ENCODE results near the gene CCR5. TPM values are rescaled to one million over a fixed set of nuclear protein-coding genes. Genes with fewer than 3 reads are reported as not detected.

Gene CCR5
- total RNA-seq, 1 donor from 2014 or later, result not detected

GRCh38 chr3:46420931-46421330 is 50.2 kb downstream of the CCR5 start:
- Mint-ChIP-seq H3K27ac (no peak overlapping the region), H3K4me3 (no peak overlapping the region), H3K9me3 (no peaks in the 10 kb centered on the region), H3K36me3 (no peaks in the 10 kb centered on the region), H3K27me3 (ENCODE audit: insufficient read depth, low read depth) (peaks cover 5% of the 10 kb centered on the region), H3K4me1 (peaks cover 4% of the 10 kb centered on the region)
- TF ChIP-seq EZH2phosphoT487 (IDR thresholded peaks at IDR 0.05) (no peak), CTCF (IDR thresholded peaks at IDR 0.05) (no peak), EZH2 (IDR thresholded peaks at IDR 0.05) (no peak)
- Histone ChIP-seq H2AFZ (replicated peaks) (no peak overlapping the region), H3K4me2 (no peak overlapping the region), H4K20me1 (ENCODE audit: low read depth) (no peaks in the 10 kb centered on the region), H3K36me3 (no peaks in the 10 kb centered on the region), H3K9me3 (ENCODE audit: low read depth) (no peaks in the 10 kb centered on the region), H3K79me2 (ENCODE audit: low read depth) (no peaks in the 10 kb centered on the region), H3K4me3 (no peak overlapping the region), H3K4me1 (no peaks in the 10 kb centered on the region), H3F3A (ENCODE audit: low read depth) (no peaks in the 10 kb centered on the region), H3K9ac (no peak overlapping the region), H3K27me3 (no peaks in the 10 kb centered on the region), H3K27ac (no peak overlapping the region)
- DNase-seq (ENCODE audit: low spot score), result no peak

GRCh38 chr3:46422617-46423016 is 51.9 kb downstream of the CCR5 start:
- Mint-ChIP-seq H3K36me3 (no peaks in the 10 kb centered on the region), H3K27ac (no peak overlapping the region), H3K4me3 (no peak overlapping the region), H3K27me3 (ENCODE audit: insufficient read depth, low read depth) (peaks cover 2% of the 10 kb centered on the region), H3K4me1 (peaks cover 1% of the 10 kb centered on the region), H3K9me3 (no peaks in the 10 kb centered on the region)
- H3F3A ChIP-seq (ENCODE audit: low read depth), result no peaks in the 10 kb centered on the region
- H3K27me3 ChIP-seq, result no peaks in the 10 kb centered on the region
- no peak overlapping the region for H3K27ac ChIP-seq
- H3K4me2 ChIP-seq, result no peak overlapping the region
- no peak overlapping the region for H2AFZ ChIP-seq (replicated peaks)
- no peak overlapping the region for H3K9ac ChIP-seq
- TF ChIP-seq EZH2 (IDR thresholded peaks at IDR 0.05) (no peak), EZH2phosphoT487 (IDR thresholded peaks at IDR 0.05) (no peak), CTCF (IDR thresholded peaks at IDR 0.05) (no peak)
- H4K20me1 ChIP-seq (ENCODE audit: low read depth), result no peaks in the 10 kb centered on the region
- no peaks in the 10 kb centered on the region for H3K4me1 ChIP-seq
- no peaks in the 10 kb centered on the region for H3K36me3 ChIP-seq
- H3K9me3 ChIP-seq (ENCODE audit: low read depth), result no peaks in the 10 kb centered on the region
- no peaks in the 10 kb centered on the region for H3K79me2 ChIP-seq (ENCODE audit: low read depth)
- H3K4me3 ChIP-seq, result no peak overlapping the region
- no peak for DNase-seq (ENCODE audit: low spot score)

GRCh38 chr3:46423588-46423987 is 52.8 kb downstream of the CCR5 start:
- H3K9me3 ChIP-seq (ENCODE audit: low read depth), result no peaks in the 10 kb centered on the region
- H3F3A ChIP-seq (ENCODE audit: low read depth), result no peaks in the 10 kb centered on the region
- no peak overlapping the region for H3K9ac ChIP-seq
- H3K27ac Mint-ChIP-seq, result no peak overlapping the region
- no peaks in the 10 kb centered on the region for H3K36me3 ChIP-seq
- peaks cover 3% of the 10 kb centered on the region for H3K4me1 Mint-ChIP-seq
- H3K4me3 ChIP-seq, result no peak overlapping the region
- no peaks in the 10 kb centered on the region for H3K27me3 Mint-ChIP-seq (ENCODE audit: insufficient read depth, low read depth)
- no peak for DNase-seq (ENCODE audit: low spot score)
- H3K79me2 ChIP-seq (ENCODE audit: low read depth), result no peaks in the 10 kb centered on the region
- H4K20me1 ChIP-seq (ENCODE audit: low read depth), result no peaks in the 10 kb centered on the region
- no peak overlapping the region for H3K27ac ChIP-seq
- H3K27me3 ChIP-seq, result no peaks in the 10 kb centered on the region
- no peaks in the 10 kb centered on the region for H3K4me1 ChIP-seq
- H3K4me2 ChIP-seq, result no peak overlapping the region
- no peak for TF ChIP-seq EZH2 (IDR thresholded peaks at IDR 0.05)
- no peak for TF ChIP-seq CTCF (IDR thresholded peaks at IDR 0.05)
- TF ChIP-seq EZH2phosphoT487 (IDR thresholded peaks at IDR 0.05), result no peak
- H3K36me3 Mint-ChIP-seq, result no peaks in the 10 kb centered on the region
- H3K9me3 Mint-ChIP-seq, result no peaks in the 10 kb centered on the region
- no peak overlapping the region for H2AFZ ChIP-seq (replicated peaks)
- no peak overlapping the region for H3K4me3 Mint-ChIP-seq

Other genes with a start within 250 kb of the CCR5 start
- gene CCR1, start 162.6 kb upstream of the CCR5 start, total RNA-seq (ENCODE audit: low replicate concordance), result 0.19 TPM in 1 of 2 replicates, not detected in the other
- gene CCR3, start 128.5 kb upstream of the CCR5 start, total RNA-seq (ENCODE audit: low replicate concordance), result not detected in 2 replicates
- gene CCR2, start 16.8 kb upstream of the CCR5 start, total RNA-seq (ENCODE audit: low replicate concordance), result not detected in 2 replicates
- gene CCRL2, start 36.3 kb downstream of the CCR5 start, total RNA-seq (ENCODE audit: low replicate concordance), result not detected in 2 replicates
- gene LTF, start 94.0 kb downstream of the CCR5 start, total RNA-seq (ENCODE audit: low replicate concordance), result not detected in 2 replicates
- gene RTP3, start 127.0 kb downstream of the CCR5 start, total RNA-seq (ENCODE audit: low replicate concordance), result not detected in 2 replicates
- not detected in 2 replicates for gene LRRC2, start 195.4 kb downstream of the CCR5 start, total RNA-seq (ENCODE audit: low replicate concordance)
- gene FAM240A, start 241.6 kb downstream of the CCR5 start, total RNA-seq (ENCODE audit: low replicate concordance), result not detected in 2 replicates